ENCODE results near the gene PNMA8A. TPM values are rescaled to one million over a fixed set of nuclear protein-coding genes. Genes with fewer than 3 reads are reported as not detected.
"Not testable (repeated sequence)": the region's sequence is repeated elsewhere in the genome, so short reads cannot be mapped to it uniquely, and the experiment has no call there.

The PNMA8A gene
- total RNA-seq, 2 experiments from 2014 or later, result not detected

DNA sequence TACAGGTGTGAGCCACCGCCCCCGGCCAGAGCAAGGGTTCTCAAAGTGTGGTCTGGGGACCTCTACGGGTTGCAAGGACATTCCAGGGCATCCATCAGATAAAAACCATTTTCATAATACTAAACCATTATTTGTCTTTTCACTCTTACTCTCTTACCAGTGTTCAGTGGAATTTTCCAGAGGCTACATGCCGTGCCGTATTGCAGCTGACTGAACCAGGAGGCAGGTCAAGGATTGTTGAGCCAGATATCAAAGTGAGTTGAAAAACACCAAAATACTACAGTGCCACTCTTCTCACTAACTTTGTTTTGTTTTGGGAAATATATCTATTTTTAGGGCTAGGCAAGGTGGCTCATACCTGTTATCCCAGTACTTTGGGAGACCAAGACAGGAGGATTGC lies 31.5 kb upstream of the PNMA8A start:
- CTCF ChIA-PET (ENCODE audit: unreplicated experiment), result no interaction called here
- H3K4me3 ChIP-seq (ENCODE audit: low read depth, low read length, poor library complexity, severe bottlenecking), result no peak overlapping the region
- intact Hi-C loops (cut with micrococcal nuclease; ENCODE audit: unreplicated experiment), result no loop called here
- no peaks in the 10 kb centered on the region for H3K9me2 ChIP-seq (ENCODE audit: insufficient read depth, low read length)
- H3K9me3 ChIP-seq (ENCODE audit: low read length), result no peaks in the 10 kb centered on the region
- H3K36me3 ChIP-seq (ENCODE audit: insufficient read depth, low read length), result no peaks in the 10 kb centered on the region
- no peaks in the 10 kb centered on the region for H4K20me1 ChIP-seq (ENCODE audit: insufficient read depth, low read length)
- TF ChIP-seq, protein P1, sequence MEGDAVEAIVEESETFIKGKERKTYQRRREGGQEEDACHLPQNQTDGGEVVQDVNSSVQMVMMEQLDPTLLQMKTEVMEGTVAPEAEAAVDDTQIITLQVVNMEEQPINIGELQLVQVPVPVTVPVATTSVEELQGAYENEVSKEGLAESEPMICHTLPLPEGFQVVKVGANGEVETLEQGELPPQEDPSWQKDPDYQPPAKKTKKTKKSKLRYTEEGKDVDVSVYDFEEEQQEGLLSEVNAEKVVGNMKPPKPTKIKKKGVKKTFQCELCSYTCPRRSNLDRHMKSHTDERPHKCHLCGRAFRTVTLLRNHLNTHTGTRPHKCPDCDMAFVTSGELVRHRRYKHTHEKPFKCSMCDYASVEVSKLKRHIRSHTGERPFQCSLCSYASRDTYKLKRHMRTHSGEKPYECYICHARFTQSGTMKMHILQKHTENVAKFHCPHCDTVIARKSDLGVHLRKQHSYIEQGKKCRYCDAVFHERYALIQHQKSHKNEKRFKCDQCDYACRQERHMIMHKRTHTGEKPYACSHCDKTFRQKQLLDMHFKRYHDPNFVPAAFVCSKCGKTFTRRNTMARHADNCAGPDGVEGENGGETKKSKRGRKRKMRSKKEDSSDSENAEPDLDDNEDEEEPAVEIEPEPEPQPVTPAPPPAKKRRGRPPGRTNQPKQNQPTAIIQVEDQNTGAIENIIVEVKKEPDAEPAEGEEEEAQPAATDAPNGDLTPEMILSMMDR (conservative IDR thresholded peaks at IDR 0.05; ENCODE audit: low read length), result no peak
- TF ChIP-seq EZH2phosphoT487 (IDR thresholded peaks at IDR 0.05; ENCODE audit: borderline replicate concordance, low read depth, low read length), result no peak
- H3K4me1 ChIP-seq (ENCODE audit: insufficient read depth, low read length, poor library complexity, severe bottlenecking), result peaks cover 6% of the 10 kb centered on the region
- BruUV-seq (replicated peaks), result no TSS peak
- no peak overlapping the region for H3K27ac ChIP-seq (ENCODE audit: low read depth, low read length, poor library complexity, severe bottlenecking)
- no peak for DNase-seq (ENCODE audit: low spot score)
- POLR2A ChIA-PET, result no interaction called here
- H3K4me2 ChIP-seq (ENCODE audit: low read length), result no peak overlapping the region
- no peaks in the 10 kb centered on the region for H3K79me2 ChIP-seq (ENCODE audit: insufficient read depth, low read depth, low read length)
- H2AFZ ChIP-seq (ENCODE audit: low read length), result no peak overlapping the region

DNA sequence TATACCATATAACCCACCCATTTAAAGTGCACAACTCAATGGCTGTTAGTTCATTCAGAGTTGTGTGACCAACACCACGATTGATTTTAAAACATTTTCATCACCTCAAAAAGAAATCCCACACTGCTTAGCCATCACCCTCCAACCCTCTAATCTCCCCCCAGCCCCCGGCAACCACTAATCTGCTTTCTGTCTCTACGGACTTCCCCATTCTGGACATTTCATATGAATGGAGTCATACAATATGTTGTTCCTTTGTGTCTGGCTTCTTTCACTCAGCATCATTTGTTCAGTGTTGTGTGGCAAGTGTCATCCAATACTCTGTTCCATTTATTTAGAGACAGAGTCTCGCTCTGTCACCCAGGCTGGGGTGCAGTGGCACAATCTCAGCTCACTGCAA lies 28.3 kb upstream of the PNMA8A start:
- Histone ChIP-seq H3K4me3 (ENCODE audit: low read depth, low read length, poor library complexity, severe bottlenecking) (no peak overlapping the region), H3K9me2 (ENCODE audit: insufficient read depth, low read length) (no peaks in the 10 kb centered on the region), H3K79me2 (ENCODE audit: insufficient read depth, low read depth, low read length) (no peaks in the 10 kb centered on the region), H2AFZ (ENCODE audit: low read length) (no peak overlapping the region), H3K4me2 (ENCODE audit: low read length) (no peak overlapping the region), H3K36me3 (ENCODE audit: insufficient read depth, low read length) (no peaks in the 10 kb centered on the region), H3K9me3 (ENCODE audit: low read length) (no peaks in the 10 kb centered on the region), H3K4me1 (ENCODE audit: insufficient read depth, low read length, poor library complexity, severe bottlenecking) (peaks cover 20% of the 10 kb centered on the region), H3K27ac (ENCODE audit: low read depth, low read length, poor library complexity, severe bottlenecking) (no peak overlapping the region), H4K20me1 (ENCODE audit: insufficient read depth, low read length) (no peaks in the 10 kb centered on the region)
- intact Hi-C loops (cut with micrococcal nuclease; ENCODE audit: unreplicated experiment), result no loop called here
- DNase-seq (ENCODE audit: low spot score), result no peak
- TF ChIP-seq EZH2phosphoT487 (IDR thresholded peaks at IDR 0.05; ENCODE audit: borderline replicate concordance, low read depth, low read length), result no peak
- TF ChIP-seq, protein P1 (conservative IDR thresholded peaks at IDR 0.05; ENCODE audit: low read length), result no peak
- POLR2A ChIA-PET, result no interaction called here
- BruUV-seq (replicated peaks), result no TSS peak
- CTCF ChIA-PET (ENCODE audit: unreplicated experiment), result no interaction called here

DNA sequence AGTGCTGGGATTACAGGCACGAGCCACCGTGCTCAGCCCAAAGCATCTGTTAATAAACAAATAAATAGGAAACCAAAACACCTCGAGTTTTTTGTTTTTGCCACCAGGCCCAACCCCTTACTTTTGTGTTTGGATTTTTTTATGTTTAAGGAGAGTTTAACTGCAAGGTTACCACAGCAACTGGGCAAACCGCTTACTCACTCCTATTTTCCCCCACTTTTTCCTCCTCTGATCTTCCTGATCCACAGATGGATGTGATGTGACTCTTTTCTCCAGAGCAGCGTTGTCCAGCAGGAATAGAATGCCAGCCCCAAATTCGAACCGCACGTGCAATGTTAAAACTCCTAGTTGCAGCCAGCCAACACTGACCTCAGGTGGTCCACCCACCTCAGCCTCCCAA lies 26.4 kb upstream of the PNMA8A start:
- CTCF ChIA-PET (ENCODE audit: unreplicated experiment), result no interaction called here
- BruUV-seq (replicated peaks), result no TSS peak

DNA sequence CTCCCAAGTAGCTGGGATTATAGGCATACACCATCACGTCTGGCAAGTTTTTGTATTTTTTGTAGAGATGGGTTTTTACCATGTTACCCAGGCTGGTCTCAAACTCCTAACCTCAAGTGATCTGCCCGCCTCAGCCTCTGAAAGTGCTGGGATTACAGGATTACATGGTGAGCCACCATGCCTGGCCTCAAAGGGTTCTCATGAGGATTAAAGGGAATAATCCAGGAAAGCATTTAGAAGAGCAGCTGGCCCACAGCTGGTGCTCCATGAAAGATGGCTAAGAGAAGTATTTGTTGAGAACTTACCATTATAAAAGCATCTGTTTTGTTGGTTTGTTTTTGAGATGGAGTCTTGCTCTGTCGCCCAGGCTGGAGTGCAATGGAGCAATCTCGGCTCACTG lies 25.5 kb upstream of the PNMA8A start:
- DNase-seq (ENCODE audit: low spot score); H2AFZ ChIP-seq (ENCODE audit: low read length); H3K4me2 ChIP-seq (ENCODE audit: low read length); H3K79me2 ChIP-seq (ENCODE audit: insufficient read depth, low read depth, low read length); POLR2A ChIA-PET; H3K36me3 ChIP-seq (ENCODE audit: insufficient read depth, low read length); H3K9me2 ChIP-seq (ENCODE audit: insufficient read depth, low read length); H4K20me1 ChIP-seq (ENCODE audit: insufficient read depth, low read length); CTCF ChIA-PET (ENCODE audit: unreplicated experiment); BruUV-seq (replicated peaks); H3K9me3 ChIP-seq (ENCODE audit: low read length); intact Hi-C loops (cut with micrococcal nuclease; ENCODE audit: unreplicated experiment); H3K4me3 ChIP-seq (ENCODE audit: low read depth, low read length, poor library complexity, severe bottlenecking); H3K27ac ChIP-seq (ENCODE audit: low read depth, low read length, poor library complexity, severe bottlenecking): not testable (repeated sequence)
- peaks cover 40% of the 10 kb centered on the region for H3K4me1 ChIP-seq (ENCODE audit: insufficient read depth, low read length, poor library complexity, severe bottlenecking)

More for the DNA sequence above, 26.4 kb upstream of the PNMA8A start:
- intact Hi-C loops (cut with micrococcal nuclease; ENCODE audit: unreplicated experiment), result no loop called here
- H2AFZ ChIP-seq (ENCODE audit: low read length), result no peak overlapping the region
- DNase-seq (ENCODE audit: low spot score), result no peak
- no peaks in the 10 kb centered on the region for H3K9me2 ChIP-seq (ENCODE audit: insufficient read depth, low read length)
- H3K4me3 ChIP-seq (ENCODE audit: low read depth, low read length, poor library complexity, severe bottlenecking), result no peak overlapping the region
- POLR2A ChIA-PET, result no interaction called here
- TF ChIP-seq, protein P1 (conservative IDR thresholded peaks at IDR 0.05; ENCODE audit: low read length), result no peak
- TF ChIP-seq EZH2phosphoT487 (IDR thresholded peaks at IDR 0.05; ENCODE audit: borderline replicate concordance, low read depth, low read length), result no peak
- no peaks in the 10 kb centered on the region for H3K36me3 ChIP-seq (ENCODE audit: insufficient read depth, low read length)
- no peaks in the 10 kb centered on the region for H4K20me1 ChIP-seq (ENCODE audit: insufficient read depth, low read length)
- no peaks in the 10 kb centered on the region for H3K79me2 ChIP-seq (ENCODE audit: insufficient read depth, low read depth, low read length)
- H3K9me3 ChIP-seq (ENCODE audit: low read length), result no peaks in the 10 kb centered on the region
- H3K27ac ChIP-seq (ENCODE audit: low read depth, low read length, poor library complexity, severe bottlenecking), result no peak overlapping the region
- H3K4me2 ChIP-seq (ENCODE audit: low read length), result no peak overlapping the region
- H3K4me1 ChIP-seq (ENCODE audit: insufficient read depth, low read length, poor library complexity, severe bottlenecking), result peaks cover 34% of the 10 kb centered on the region
